Calu3 (cell line): ENCODE results near the gene HP1BP3. TPM values are rescaled to one million over a fixed set of nuclear protein-coding genes. Genes with fewer than 3 reads are reported as not detected.

ENCODE experiments used
- BruUV-seq: library from RNA; stranded (reverse); fragments of 400-500 nt; replicated peaks from 2 replicates; lab custom pipeline; 2021; lab: Mats Ljungman, UMichigan
- CTCF ChIA-PET: fragments of 300-600 bp; sonication (Branson Sonifier 250); formaldehyde crosslinking; loops from one replicate; lab custom pipeline; 2022; ENCODE audit warnings: antibody characterized with exemption; lab: Charles Lee
- DNase-seq: peaks from one replicate; pipeline ENCODE4 v3.0.0; 2022
- H3K27ac Mint-ChIP-seq: one replicate; pipeline ENCODE4 v1.8.0; 2022; ENCODE audit warnings: mixed read lengths; ENCODE audit not compliant: unreplicated experiment
- H3K27me3 Mint-ChIP-seq: one replicate; pipeline ENCODE4 v1.8.0; 2022; ENCODE audit warnings: mixed read lengths; ENCODE audit not compliant: unreplicated experiment
- H3K36me3 Mint-ChIP-seq: one replicate; pipeline ENCODE4 v1.8.0; 2022; ENCODE audit warnings: mild to moderate bottlenecking, moderate library complexity, mixed read lengths; ENCODE audit not compliant: insufficient read depth, unreplicated experiment
- H3K4me1 Mint-ChIP-seq: one replicate; pipeline ENCODE4 v1.8.0; 2022; ENCODE audit warnings: mild to moderate bottlenecking, low read depth, mixed read lengths; ENCODE audit not compliant: unreplicated experiment
- H3K4me3 Mint-ChIP-seq: one replicate; pipeline ENCODE4 v1.8.0; 2022; ENCODE audit warnings: mild to moderate bottlenecking, low read depth, moderate library complexity, mixed read lengths; ENCODE audit not compliant: unreplicated experiment
- H3K9me3 Mint-ChIP-seq: one replicate; pipeline ENCODE4 v1.8.0; 2022; ENCODE audit warnings: low read depth, mixed read lengths; ENCODE audit not compliant: unreplicated experiment
- CTCF ChIP-seq: fragments of 200-600 bp; IDR thresholded peaks from one replicate; pipeline ENCODE4 v1.8.0; 2022; ENCODE audit warnings: antibody characterized with exemption; ENCODE audit not compliant: unreplicated experiment
- intact Hi-C: fragments of 100-400 bp; cut with micrococcal nuclease; formaldehyde crosslinking; loops from one replicate; pipeline ENCODE4 v1.10.0; 2022; ENCODE audit not compliant: unreplicated experiment
- total RNA-seq: library from RNA; stranded (reverse); gene quantifications from 2 replicates; pipeline ENCODE4 v1.2.3, GENCODE V29; 2022

HP1BP3 gene
- total RNA-seq, 1 experiment from 2014 or later: 247 TPM

DNA sequence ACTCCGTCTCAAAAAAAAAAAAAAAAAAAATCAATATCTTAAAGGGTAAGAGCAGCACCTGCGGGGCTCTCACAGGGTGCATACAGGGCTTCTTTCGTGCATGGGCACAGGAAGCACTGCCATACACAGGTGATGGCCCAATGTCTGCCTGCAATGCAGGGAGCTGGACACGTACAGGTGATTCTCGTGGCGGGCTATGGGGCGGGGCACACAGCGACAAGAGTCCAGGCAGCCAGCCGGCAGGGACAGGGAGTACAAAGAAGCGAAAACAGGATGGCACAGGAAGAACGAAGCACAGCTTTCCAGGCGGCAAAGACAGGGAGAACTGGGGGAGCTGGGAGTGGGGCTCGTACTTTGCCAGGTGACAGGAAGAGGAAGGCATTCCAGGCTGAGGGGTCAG, 70.9 kb downstream of the HP1BP3 start:
- CTCF ChIA-PET: no interaction called here
- Mint-ChIP-seq H3K27me3 (peaks cover 25% of the 10 kb centered on the region), H3K9me3 (no peaks in the 10 kb centered on the region), H3K36me3 (peaks cover 17% of the 10 kb centered on the region), H3K27ac (peak overlapping the region; percentile 67), H3K4me1 (peaks cover 10% of the 10 kb centered on the region), H3K4me3 (peak overlapping the region; percentile 64)
- no peak for TF ChIP-seq CTCF
- no TSS peak for BruUV-seq
- no peak for DNase-seq
- intact Hi-C loops: no loop called here

DNA sequence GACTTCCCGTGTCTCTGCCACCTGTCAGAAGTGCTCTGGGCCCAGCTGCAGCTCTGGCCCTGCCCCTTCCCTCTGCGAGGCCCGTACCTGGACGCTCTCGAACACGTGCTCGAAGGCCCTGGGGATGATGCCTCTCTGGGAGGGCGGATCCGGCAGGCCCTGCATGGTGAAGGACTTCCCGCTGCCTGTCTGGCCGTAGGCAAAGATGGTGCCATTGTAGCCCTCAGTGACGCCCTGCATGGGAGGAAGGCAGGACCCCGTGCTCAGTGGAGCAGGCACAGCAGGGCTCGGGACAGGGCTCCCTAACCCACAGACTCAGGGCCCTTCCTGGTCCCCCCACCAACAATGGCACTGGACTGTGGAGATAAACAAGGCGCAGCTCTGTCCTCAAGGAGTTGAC, 71.7 kb downstream of the HP1BP3 start:
- DNase-seq: no peak
- Mint-ChIP-seq H3K36me3 (peaks cover 17% of the 10 kb centered on the region), H3K4me1 (peaks cover 10% of the 10 kb centered on the region), H3K4me3 (no peak overlapping the region), H3K9me3 (no peaks in the 10 kb centered on the region), H3K27me3 (peaks cover 25% of the 10 kb centered on the region), H3K27ac (no peak overlapping the region)
- no peak for TF ChIP-seq CTCF
- CTCF ChIA-PET: no interaction called here
- intact Hi-C loops: no loop called here
- no TSS peak for BruUV-seq

DNA sequence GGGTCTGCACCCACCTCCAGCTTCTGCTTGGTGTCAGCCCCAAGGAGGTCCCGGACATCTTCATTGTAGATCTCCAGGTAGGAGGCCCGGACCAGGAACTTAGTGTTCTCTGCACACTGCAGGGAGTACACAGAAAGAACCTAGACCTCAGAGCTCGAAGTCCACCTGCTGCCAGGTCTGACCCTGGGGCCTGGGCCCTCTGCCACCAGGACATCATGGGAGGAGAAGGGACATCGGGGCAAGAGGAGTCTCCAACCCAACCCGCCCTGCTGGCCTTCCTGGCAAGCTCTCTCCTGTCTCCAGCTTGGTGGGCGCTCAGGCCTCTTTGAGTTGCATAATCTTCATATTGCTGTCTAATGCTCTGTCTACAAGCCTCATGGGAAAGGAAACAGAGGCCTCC, 73.7 kb downstream of the HP1BP3 start:
- H3K4me1 Mint-ChIP-seq: peaks cover 10% of the 10 kb centered on the region
- H3K27me3 Mint-ChIP-seq: peaks cover 15% of the 10 kb centered on the region
- H3K4me3 Mint-ChIP-seq: no peak overlapping the region
- no peak for DNase-seq
- BruUV-seq: no TSS peak
- intact Hi-C loops: no loop called here
- H3K27ac Mint-ChIP-seq: no peak overlapping the region
- peaks cover 11% of the 10 kb centered on the region for H3K36me3 Mint-ChIP-seq
- TF ChIP-seq CTCF: no peak
- CTCF ChIA-PET: no interaction called here
- no peaks in the 10 kb centered on the region for H3K9me3 Mint-ChIP-seq

GRCh38 chr1:20712215-20712577, 74.9 kb downstream of the HP1BP3 start:
- peaks cover 11% of the 10 kb centered on the region for H3K36me3 Mint-ChIP-seq
- BruUV-seq: no TSS peak

More at GRCh38 chr1:20712215-20712577, 74.9 kb downstream of the HP1BP3 start:
- no peak for TF ChIP-seq CTCF
- no peak for DNase-seq
- no peak overlapping the region for H3K27ac Mint-ChIP-seq
- CTCF ChIA-PET: no interaction called here
- H3K4me3 Mint-ChIP-seq: no peak overlapping the region
- peaks cover 13% of the 10 kb centered on the region for H3K27me3 Mint-ChIP-seq
- H3K4me1 Mint-ChIP-seq: peaks cover 10% of the 10 kb centered on the region
- H3K9me3 Mint-ChIP-seq: no peaks in the 10 kb centered on the region
- intact Hi-C loops: no loop called here
